Germinal center (tissue), 1 donor: ENCODE data around the gene OR8H2.
"Not testable (repeated sequence)": the region's sequence is repeated elsewhere in the genome, so short reads cannot be mapped to it uniquely, and the experiment has no call there.

Source experiments
- DNase-seq: peaks from one replicate; pipeline ENCODE4 v3.0.0; 2012; ENCODE audit warnings: mixed read lengths, low spot score

Gene OR8H2

GRCh38 chr11:56103210-56103737, at the start of gene OR8H2:
Gene OR8H2 (plus strand): TSS chr11:56103687. CDS start chr11:56105043, 1,356 bp downstream.
- DNase-seq, result no peak

GRCh38 chr11:56056366-56056765, 47.1 kb upstream of the OR8H2 start:
- not testable (repeated sequence) for DNase-seq

- DNase-seq, result not testable (repeated sequence)
These were observed 45.7 kb upstream of the OR8H2 start for GRCh38 chr11:56057661-56058237.

- not testable (repeated sequence) for DNase-seq
These were observed 45.2 kb upstream of the OR8H2 start for GRCh38 chr11:56058260-56058780.

GRCh38 chr11:56066980-56067379, 36.5 kb upstream of the OR8H2 start:
- DNase-seq, result no peak

GRCh38 chr11:56089697-56090096, 13.8 kb upstream of the OR8H2 start:
- DNase-seq, result no peak

- DNase-seq, result no peak
These were observed 10.5 kb upstream of the OR8H2 start, which contains the start of gene OR8I2 for GRCh38 chr11:56093008-56093407. Gene OR8I2 (plus strand): TSS chr11:56093308. CDS start chr11:56093308, 0 bp downstream.

GRCh38 chr11:56122073-56122472, 18.6 kb downstream of the OR8H2 start, which contains the start of gene OR8H3:
Gene OR8H3 (plus strand): TSS chr11:56122373. CDS start chr11:56122373, 0 bp downstream.
- no peak for DNase-seq

GRCh38 chr11:56140151-56140661, 36.7 kb downstream of the OR8H2 start, which contains the start of gene OR8J3:
Gene OR8J3 (minus strand): TSS chr11:56140201. CDS start chr11:56137718, 2,483 bp downstream.
- no peak for DNase-seq

GRCh38 chr11:56143681-56144080, 40.2 kb downstream of the OR8H2 start:
- not testable (repeated sequence) for DNase-seq

GRCh38 chr11:56151376-56151775, 47.9 kb downstream of the OR8H2 start:
- DNase-seq, result no peak

GRCh38 chr11:56152333-56152732, 48.8 kb downstream of the OR8H2 start:
- DNase-seq, result no peak
